ENCODE measurements around the gene FRMD5.

FRMD5 gene

GRCh38 chr15:44219073-44219472, 24.0 kb upstream of the FRMD5 start:
- no peak for TF ChIP-seq ZFX (IDR thresholded peaks at IDR 0.05; ENCODE audit: borderline replicate concordance)
- TF ChIP-seq CTCF (IDR thresholded peaks at IDR 0.05), result no peak
- H3K27ac ChIP-seq, result no peak overlapping the region

- H3K27ac ChIP-seq, result no peak overlapping the region
- TF ChIP-seq CTCF (IDR thresholded peaks at IDR 0.05) (no peak), ZFX (IDR thresholded peaks at IDR 0.05; ENCODE audit: borderline replicate concordance) (no peak)
Measured at GRCh38 chr15:44216958-44217357, 21.9 kb upstream of the FRMD5 start.

GRCh38 chr15:44215594-44215993, 20.5 kb upstream of the FRMD5 start:
- H3K27ac ChIP-seq, result no peak overlapping the region
- no peak for TF ChIP-seq CTCF (IDR thresholded peaks at IDR 0.05)
- TF ChIP-seq ZFX (IDR thresholded peaks at IDR 0.05; ENCODE audit: borderline replicate concordance), result no peak

GRCh38 chr15:44208956-44209355, 13.9 kb upstream of the FRMD5 start:
- TF ChIP-seq CTCF (IDR thresholded peaks at IDR 0.05), result no peak
- no peak for TF ChIP-seq ZFX (IDR thresholded peaks at IDR 0.05; ENCODE audit: borderline replicate concordance)
- H3K27ac ChIP-seq, result no peak overlapping the region

- H3K27ac ChIP-seq, result no peak overlapping the region
- no peak for TF ChIP-seq ZFX (IDR thresholded peaks at IDR 0.05; ENCODE audit: borderline replicate concordance)
- TF ChIP-seq CTCF (IDR thresholded peaks at IDR 0.05), result no peak
Measured at GRCh38 chr15:44207643-44208042, 12.6 kb upstream of the FRMD5 start.

GRCh38 chr15:44199393-44199792, 4.3 kb upstream of the FRMD5 start:
- TF ChIP-seq ZFX (IDR thresholded peaks at IDR 0.05; ENCODE audit: borderline replicate concordance) (no peak), CTCF (IDR thresholded peaks at IDR 0.05) (no peak)
- H3K27ac ChIP-seq, result no peak overlapping the region

- no peak overlapping the region for H3K27ac ChIP-seq
- TF ChIP-seq ZFX (IDR thresholded peaks at IDR 0.05; ENCODE audit: borderline replicate concordance), result no peak
- TF ChIP-seq CTCF (IDR thresholded peaks at IDR 0.05), result no peak
Measured at GRCh38 chr15:44194323-44195150, 534 bp downstream of the FRMD5 start.
